GM10266 (cell line): Measurements from ENCODE around the gene UBALD2.
"Not testable (repeated sequence)": the region's sequence is repeated elsewhere in the genome, so short reads cannot be mapped to it uniquely, and the experiment has no call there.

Source experiments
- DNase-seq: peaks from one replicate; pipeline ENCODE4 v3.0.0; 2012; ENCODE audit errors: extremely low spot score
- TF ChIP-seq, protein P1 (sequence below): IDR thresholded peaks from 2 replicates; pipeline ENCODE4 v1.5.1; 2012; ENCODE audit warnings: mild to moderate bottlenecking, low read depth; ENCODE audit not compliant: control insufficient read depth, insufficient read depth; ENCODE audit errors: missing control alignments

UBALD2 gene

DNA sequence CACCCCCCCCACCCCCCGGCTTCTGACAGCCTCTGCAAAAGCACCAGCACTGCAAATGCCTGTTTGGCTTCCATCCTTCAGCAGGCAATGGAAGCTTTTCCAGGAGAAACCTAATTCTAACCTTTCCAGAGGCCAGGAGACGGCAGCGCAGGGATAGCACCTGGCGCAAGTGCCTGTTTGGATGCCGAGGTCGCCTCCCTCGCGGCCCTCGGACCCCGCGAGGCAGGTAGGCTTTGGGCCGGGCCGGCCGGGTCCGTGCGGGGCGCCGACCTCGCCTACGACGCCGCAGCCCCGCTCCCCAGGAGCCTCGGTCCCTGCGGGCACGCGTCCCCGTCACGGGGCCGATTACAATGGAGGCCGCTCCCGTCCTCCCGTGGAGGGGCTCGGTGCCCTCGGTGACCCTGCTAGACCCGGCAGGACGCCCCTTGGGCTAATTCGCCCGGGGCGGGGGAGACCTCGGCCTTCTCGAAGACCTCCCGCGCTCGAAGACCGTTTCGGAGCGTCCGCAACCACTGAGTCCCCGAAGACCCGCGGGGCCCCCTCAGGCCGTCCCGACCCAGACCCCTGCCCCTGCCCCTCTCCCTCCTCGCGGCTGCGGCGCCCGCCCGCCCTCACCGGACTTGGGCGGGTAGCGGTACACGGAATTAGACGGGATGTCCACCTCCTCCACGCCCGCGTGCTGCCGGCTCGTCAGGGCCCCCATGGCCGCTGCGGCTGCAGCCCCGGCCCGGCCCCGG lies 25.4 kb upstream of the UBALD2 start:
- peak; percentile 46 for DNase-seq
- TF ChIP-seq, protein P1, sequence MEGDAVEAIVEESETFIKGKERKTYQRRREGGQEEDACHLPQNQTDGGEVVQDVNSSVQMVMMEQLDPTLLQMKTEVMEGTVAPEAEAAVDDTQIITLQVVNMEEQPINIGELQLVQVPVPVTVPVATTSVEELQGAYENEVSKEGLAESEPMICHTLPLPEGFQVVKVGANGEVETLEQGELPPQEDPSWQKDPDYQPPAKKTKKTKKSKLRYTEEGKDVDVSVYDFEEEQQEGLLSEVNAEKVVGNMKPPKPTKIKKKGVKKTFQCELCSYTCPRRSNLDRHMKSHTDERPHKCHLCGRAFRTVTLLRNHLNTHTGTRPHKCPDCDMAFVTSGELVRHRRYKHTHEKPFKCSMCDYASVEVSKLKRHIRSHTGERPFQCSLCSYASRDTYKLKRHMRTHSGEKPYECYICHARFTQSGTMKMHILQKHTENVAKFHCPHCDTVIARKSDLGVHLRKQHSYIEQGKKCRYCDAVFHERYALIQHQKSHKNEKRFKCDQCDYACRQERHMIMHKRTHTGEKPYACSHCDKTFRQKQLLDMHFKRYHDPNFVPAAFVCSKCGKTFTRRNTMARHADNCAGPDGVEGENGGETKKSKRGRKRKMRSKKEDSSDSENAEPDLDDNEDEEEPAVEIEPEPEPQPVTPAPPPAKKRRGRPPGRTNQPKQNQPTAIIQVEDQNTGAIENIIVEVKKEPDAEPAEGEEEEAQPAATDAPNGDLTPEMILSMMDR = no peak

DNA sequence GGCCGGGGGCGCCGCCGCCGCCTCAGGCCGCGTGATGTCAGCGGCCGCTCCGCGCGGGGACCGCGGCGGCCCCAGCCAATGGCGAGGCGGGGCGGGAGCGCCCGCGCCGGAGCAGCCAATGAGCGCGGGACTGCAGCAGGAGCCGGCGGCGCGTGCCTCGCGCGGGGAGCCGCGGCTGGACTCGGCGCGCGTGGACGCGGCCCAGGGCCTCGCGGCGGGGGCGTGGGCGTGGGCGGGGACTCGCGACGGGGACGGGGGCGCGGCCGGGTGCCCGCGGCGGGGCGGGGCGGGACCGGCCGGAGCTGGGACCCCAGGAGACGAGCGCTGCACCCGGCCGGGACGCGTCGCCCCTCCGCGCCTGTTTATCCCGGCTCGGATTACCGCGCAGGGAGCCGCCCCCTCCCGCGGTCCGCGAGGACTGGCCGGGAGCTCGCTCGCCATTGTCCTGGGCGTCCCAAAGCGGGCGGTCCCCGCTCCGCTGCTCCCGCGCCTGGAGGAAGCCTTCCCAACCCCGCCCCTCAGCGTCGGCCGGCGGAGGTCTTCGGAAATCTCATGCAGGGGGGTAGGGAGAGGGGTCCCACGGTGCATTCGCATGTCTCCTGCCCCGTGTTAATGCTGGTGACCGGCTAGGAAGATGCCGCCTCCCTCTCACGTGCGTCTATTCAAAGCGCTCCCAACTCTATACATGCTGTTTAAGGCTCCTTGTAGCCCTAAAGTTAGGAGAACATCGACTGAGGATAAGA lies 24.5 kb upstream of the UBALD2 start, which contains the start of gene RNF157:
Gene RNF157, minus strand, starts transcription at position 33 of the 743 bp plus-strand sequence. CDS start 253 bp downstream, outside the sequence.
- peak; percentile 91 for DNase-seq
- TF ChIP-seq, protein P1 = no peak

DNA sequence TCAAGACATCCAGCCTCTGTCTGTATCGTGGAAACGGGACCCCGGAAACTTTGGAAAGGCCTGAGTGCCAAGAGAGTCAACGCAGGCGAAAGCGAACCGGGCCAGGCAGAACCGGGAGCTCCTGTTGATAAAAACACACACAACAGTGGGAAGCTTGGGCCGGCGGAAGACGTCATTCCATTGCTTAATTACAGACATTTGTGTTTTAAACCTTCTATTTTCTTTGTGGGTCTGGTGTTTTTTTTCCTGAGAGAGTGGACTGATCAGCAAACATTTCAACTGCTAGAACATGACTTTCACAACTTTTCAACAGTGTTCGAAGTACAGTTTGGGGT lies 24.0 kb upstream of the UBALD2 start:
- TF ChIP-seq, protein P1 = no peak
- DNase-seq = no peak

DNA sequence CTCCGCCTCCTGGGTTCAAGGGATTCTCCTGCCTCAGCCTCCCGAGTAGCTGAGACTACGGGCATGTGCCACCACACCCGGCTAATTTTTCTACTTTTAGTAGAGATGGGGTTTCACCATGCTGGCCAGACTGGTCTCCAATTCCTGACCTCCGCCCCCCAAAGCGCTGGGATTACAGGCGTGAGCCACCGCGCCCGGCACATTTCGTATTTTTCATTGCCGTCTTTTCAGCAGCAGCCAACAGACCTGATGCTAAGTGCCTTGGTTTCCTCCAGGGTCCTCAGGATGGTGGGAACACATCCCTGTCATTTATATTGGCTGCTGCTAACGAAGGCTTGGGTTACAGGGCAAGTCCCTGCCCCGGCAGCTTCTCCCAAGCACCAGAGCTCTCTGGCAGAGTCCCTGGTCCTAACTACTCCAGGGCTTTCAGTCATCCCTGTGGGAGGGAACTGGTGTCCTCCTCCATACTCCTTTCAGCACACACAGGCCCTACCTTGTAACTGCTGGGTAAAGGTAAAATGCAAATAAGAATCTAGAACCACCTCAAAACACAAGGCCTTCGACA lies 23.4 kb upstream of the UBALD2 start:
- TF ChIP-seq, protein P1 = no peak

DNA sequence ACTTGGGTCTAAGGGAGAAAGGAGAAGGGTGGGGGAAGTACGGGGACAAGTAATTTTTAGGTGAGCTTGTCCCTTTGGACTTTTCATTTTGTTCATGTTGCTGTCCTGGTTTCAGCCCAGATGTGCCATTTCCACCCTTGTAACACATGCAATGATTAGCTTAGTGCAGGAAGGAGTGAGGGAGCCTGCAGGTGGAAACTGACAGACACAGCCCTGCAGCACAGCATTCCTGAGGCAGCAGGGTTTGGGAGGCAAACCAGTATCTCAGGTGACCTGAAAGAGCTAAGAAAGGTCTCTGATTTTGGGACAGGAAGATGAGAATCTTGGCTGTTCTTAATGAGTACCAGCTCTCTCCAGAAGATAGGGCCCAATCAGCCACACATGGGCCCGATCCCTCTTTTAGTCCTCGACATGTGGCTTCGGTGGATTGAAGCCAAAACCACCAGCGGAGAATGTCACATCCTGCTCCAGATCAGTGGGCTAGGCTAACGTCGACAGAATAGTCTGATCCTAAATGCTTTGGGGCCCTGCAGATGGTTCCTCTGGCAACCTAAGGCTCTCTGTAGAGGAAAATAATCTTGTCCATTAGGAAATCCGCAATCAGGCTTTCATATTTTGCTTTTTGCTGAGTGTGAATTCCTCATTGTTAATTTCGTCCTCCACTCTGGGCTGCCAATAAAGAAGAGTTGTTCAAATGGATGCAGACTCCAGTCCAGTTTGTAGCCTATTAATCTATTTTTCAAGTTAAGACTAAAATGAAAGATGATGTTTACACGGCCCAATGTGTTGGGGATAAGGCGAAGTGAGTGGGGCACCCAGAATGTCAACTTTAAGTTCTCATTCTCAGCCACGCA lies 21.1 kb upstream of the UBALD2 start:
- no peak for DNase-seq
- TF ChIP-seq, protein P1 = no peak

More for the DNA sequence above, 23.4 kb upstream of the UBALD2 start:
- DNase-seq = no peak

DNA sequence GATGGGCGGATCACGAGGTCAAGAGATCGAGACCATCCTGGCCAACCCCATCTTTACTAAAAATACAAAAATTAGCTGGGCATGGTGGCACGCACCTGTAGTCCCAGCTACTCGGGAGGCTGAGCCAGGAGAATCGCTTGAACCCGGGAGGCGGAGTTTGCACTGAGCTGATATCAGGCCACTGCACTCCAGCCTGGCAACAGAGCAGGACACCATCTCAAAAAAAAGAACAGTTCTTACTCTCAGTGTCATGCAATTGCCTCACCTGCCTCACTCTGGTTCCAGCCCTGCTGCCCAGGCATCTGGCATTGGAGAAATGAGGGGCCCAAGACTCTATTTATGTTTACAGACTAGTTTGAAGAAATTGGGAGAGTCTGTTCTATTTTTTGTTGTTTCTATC lies 20.4 kb upstream of the UBALD2 start:
- DNase-seq = not testable (repeated sequence)
